K562 (cell line): ENCODE results near the gene TGFBR1. TPM values are rescaled to one million over a fixed set of nuclear protein-coding genes. Genes with fewer than 3 reads are reported as not detected.

Source experiments
- ARID3B ChIP-seq: fragments of 250-450 bp; sonication (Bioruptor Pico); IDR thresholded peaks from 2 replicates; pipeline ENCODE4 v1.4.0; 2020; ENCODE audit warnings: borderline replicate concordance
- FOS ChIP-seq: IDR thresholded peaks from 3 replicates; pipeline ENCODE4 v1.6.1; 2011; ENCODE audit not compliant: insufficient read length; ENCODE audit errors: extremely low read depth
- HCFC1 ChIP-seq: IDR thresholded peaks from 2 replicates; pipeline ENCODE4 v1.6.1; 2012; ENCODE audit warnings: low read depth, low read length, improper control_type of control experiment
- ILF3 ChIP-seq: fragments of 450-650 bp; IDR thresholded peaks from 2 replicates; pipeline ENCODE4 v1.6.1; 2018; ENCODE audit warnings: antibody characterized with exemption, mild to moderate bottlenecking, moderate library complexity, borderline replicate concordance
- L3MBTL2 ChIP-seq: fragments of 450-650 bp; IDR thresholded peaks from 2 replicates; pipeline ENCODE4 v1.6.1; 2016; ENCODE audit warnings: mild to moderate bottlenecking, moderate library complexity
- RB1 ChIP-seq: fragments of 450-650 bp; IDR thresholded peaks from 2 replicates; pipeline ENCODE4 v1.6.1; 2017; ENCODE audit warnings: low read depth, mild to moderate bottlenecking
- SMARCA5 ChIP-seq: fragments of 450-650 bp; IDR thresholded peaks from 2 replicates; pipeline ENCODE4 v1.6.1; 2016
- TEAD1 ChIP-seq, 2 experiments: fragments of 450-650 bp in 1 of 2; sonication (generic) in 1 of 2; formaldehyde crosslinking; IDR thresholded peaks; 2 replicates each; pipeline versions ENCODE4 v1.4.0 to v1.8.0; 2020 to 2022; ENCODE audit warnings: mild to moderate bottlenecking in 2 of 2, missing genetic modification reagents in 1 of 2
- XRCC3 ChIP-seq: fragments of 450-650 bp; IDR thresholded peaks from 2 replicates; pipeline ENCODE4 v1.6.1; 2017; ENCODE audit warnings: mild to moderate bottlenecking, moderate library complexity
- ZNF668 ChIP-seq: fragments of 250-450 bp; sonication (Bioruptor Pico); IDR thresholded peaks from 2 replicates; pipeline ENCODE4 v1.8.0; 2022; ENCODE audit warnings: mild to moderate bottlenecking, inconsistent platforms
- ZZZ3 ChIP-seq: fragments of 450-650 bp; IDR thresholded peaks from 2 replicates; pipeline ENCODE4 v1.6.1; 2016; ENCODE audit warnings: antibody characterized with exemption, mild to moderate bottlenecking, moderate library complexity
- polyA plus RNA-seq, 8 experiments: library from polyadenylated mRNA; depleted of rRNA in 4 of 8; stranded (reverse) in 5 of 8; unstranded in 3 of 8; fragments of >200 nt; fragmentation: Nextera tagmentation in 2 of 8; fragmentation: Illumina TruSeq in 1 of 8; extraction: Ambion mirVana in 2 of 8; extraction: Trizol in 1 of 8; gene quantifications; 2 replicates each; pipeline versions ENCODE4 v1.2.1 to v1.2.3, GENCODE V29; 2011 to 2014; ENCODE audit warnings: inconsistent platforms in 1 of 8, missing spikeins in 1 of 8
- total RNA-seq, 7 experiments: library from RNA; depleted of rRNA in 6 of 7; stranded (reverse); fragments of >200 nt in 6 of 7; fragmentation: Illumina TruSeq in 2 of 7; extraction: Trizol in 2 of 7; gene quantifications; 2 replicates each; pipeline versions ENCODE4 v1.2.1 to v1.2.3, GENCODE V29; 2011 to 2021; ENCODE audit warnings: low replicate concordance in 1 of 7
- TF ChIP-seq, protein P1 (sequence below): sonication (generic); IDR thresholded peaks from 2 replicates; pipeline ENCODE4 v1.6.1; 2016
- TF ChIP-seq, protein P2 (sequence below), 2 experiments: IDR thresholded peaks in 1 of 2; conservative IDR thresholded peaks in 1 of 2; 2 replicates each; pipeline ENCODE4 v1.6.1; 2016; ENCODE audit warnings: low read depth in 2 of 2, mild to moderate bottlenecking in 1 of 2, missing compliant biosample characterization in 1 of 2, missing genetic modification characterization in 1 of 2, moderate library complexity in 1 of 2

Gene TGFBR1
- total and polyA plus RNA-seq, 9 of the 15 experiments (the other 6 are each of a cell fraction or from before 2014, with no cell fraction given) = 15.5 to 62.4 (median 42.7) TPM

GRCh38 chr9:99057665-99058625, 47.0 kb upstream of the TGFBR1 start (continued):
- TF ChIP-seq, protein P1, sequence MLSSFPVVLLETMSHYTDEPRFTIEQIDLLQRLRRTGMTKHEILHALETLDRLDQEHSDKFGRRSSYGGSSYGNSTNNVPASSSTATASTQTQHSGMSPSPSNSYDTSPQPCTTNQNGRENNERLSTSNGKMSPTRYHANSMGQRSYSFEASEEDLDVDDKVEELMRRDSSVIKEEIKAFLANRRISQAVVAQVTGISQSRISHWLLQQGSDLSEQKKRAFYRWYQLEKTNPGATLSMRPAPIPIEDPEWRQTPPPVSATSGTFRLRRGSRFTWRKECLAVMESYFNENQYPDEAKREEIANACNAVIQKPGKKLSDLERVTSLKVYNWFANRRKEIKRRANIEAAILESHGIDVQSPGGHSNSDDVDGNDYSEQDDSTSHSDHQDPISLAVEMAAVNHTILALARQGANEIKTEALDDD = peak; percentile 93
- TF ChIP-seq ZNF668 (CRISPR knock-in tag) = no peak
- TF ChIP-seq XRCC3 = no peak
- no peak for TF ChIP-seq ILF3
- TF ChIP-seq ARID3B (CRISPR knock-in tag) = no peak
- TF ChIP-seq SMARCA5 = peak; percentile 84; the same call in 1 of the 2 replicates
- peak; percentile 56 for TF ChIP-seq L3MBTL2
- no peak for TF ChIP-seq RB1
- TF ChIP-seq FOS = no peak
- peak in 1 of 2 experiments; percentile 36; a peak in 1 of 4 replicates for TF ChIP-seq TEAD1 (CRISPR knock-in tag; IDR thresholded peaks at IDR 0.05)
- no peak for TF ChIP-seq ZZZ3
- TF ChIP-seq, protein P2, sequence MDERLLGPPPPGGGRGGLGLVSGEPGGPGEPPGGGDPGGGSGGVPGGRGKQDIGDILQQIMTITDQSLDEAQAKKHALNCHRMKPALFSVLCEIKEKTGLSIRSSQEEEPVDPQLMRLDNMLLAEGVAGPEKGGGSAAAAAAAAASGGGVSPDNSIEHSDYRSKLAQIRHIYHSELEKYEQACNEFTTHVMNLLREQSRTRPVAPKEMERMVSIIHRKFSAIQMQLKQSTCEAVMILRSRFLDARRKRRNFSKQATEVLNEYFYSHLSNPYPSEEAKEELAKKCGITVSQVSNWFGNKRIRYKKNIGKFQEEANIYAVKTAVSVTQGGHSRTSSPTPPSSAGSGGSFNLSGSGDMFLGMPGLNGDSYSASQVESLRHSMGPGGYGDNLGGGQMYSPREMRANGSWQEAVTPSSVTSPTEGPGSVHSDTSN (CRISPR knock-in tag; IDR thresholded peaks at IDR 0.05; ENCODE audit: low read depth) = no peak
- TF ChIP-seq, protein P2 (tag; conservative IDR thresholded peaks at IDR 0.05; ENCODE audit: low read depth) = no peak
- TF ChIP-seq HCFC1 = no peak
